K562 (cell line): ENCODE measurements around the gene HINT2. TPM values are rescaled to one million over a fixed set of nuclear protein-coding genes. Genes with fewer than 3 reads are reported as not detected.

ENCODE experiments used
- BCL6 ChIP-seq: fragments of 250-450 bp; sonication (Bioruptor Pico); IDR thresholded peaks from 2 replicates; pipeline ENCODE4 v1.4.0; 2020
- CBFA2T3 ChIP-seq: fragments of 450-650 bp; IDR thresholded peaks from 2 replicates; pipeline ENCODE4 v1.6.1; 2017
- DDX20 ChIP-seq: fragments of 450-650 bp; IDR thresholded peaks from 2 replicates; pipeline ENCODE4 v1.6.1; 2016; ENCODE audit warnings: missing genetic modification characterization, low read depth, mild to moderate bottlenecking, missing compliant biosample characterization, moderate library complexity
- ID3 ChIP-seq, 2 experiments: fragments of 250-450 bp in 1 of 2; fragments of 450-650 bp in 1 of 2; sonication (Bioruptor Pico) in 1 of 2; IDR thresholded peaks; 2 replicates each; pipeline versions ENCODE4 v1.6.1 to v1.8.0; 2016 to 2021; ENCODE audit warnings: mild to moderate bottlenecking in 2 of 2, moderate library complexity in 2 of 2, missing compliant biosample characterization in 1 of 2, missing genetic modification characterization in 1 of 2
- JUND ChIP-seq, 2 experiments: IDR thresholded peaks; 2 replicates in 1 of 2; 3 replicates in 1 of 2; pipeline ENCODE4 v1.6.1; 2011; ENCODE audit warnings: borderline replicate concordance in 2 of 2, low read depth in 2 of 2, low read length in 2 of 2, improper control_type of control experiment in 1 of 2, missing biosample characterization in 1 of 2, missing genetic modification characterization in 1 of 2, missing genetic modification reagents in 1 of 2
- MBD2 ChIP-seq: sonication (generic); IDR thresholded peaks from 2 replicates; pipeline ENCODE4 v1.6.1; 2016; ENCODE audit warnings: low read depth, borderline replicate concordance
- NBN ChIP-seq: fragments of 450-650 bp; IDR thresholded peaks from 2 replicates; pipeline ENCODE4 v1.6.1; 2016; ENCODE audit warnings: low read depth, mild to moderate bottlenecking
- NCOR1 ChIP-seq: fragments of 450-650 bp; IDR thresholded peaks from 2 replicates; pipeline ENCODE4 v1.6.1; 2016; ENCODE audit warnings: mild to moderate bottlenecking, moderate library complexity
- NFRKB ChIP-seq: fragments of 450-650 bp; IDR thresholded peaks from 2 replicates; pipeline ENCODE4 v1.6.1; 2016; ENCODE audit warnings: low read depth
- POLR2AphosphoS5 ChIP-seq: IDR thresholded peaks from 2 replicates; pipeline ENCODE4 v1.6.1; 2011; ENCODE audit warnings: mild to moderate bottlenecking, low read depth, low read length, moderate library complexity; ENCODE audit not compliant: control insufficient read depth, insufficient read depth
- SMARCB1 ChIP-seq: IDR thresholded peaks from 2 replicates; pipeline ENCODE4 v1.6.1; 2011; ENCODE audit warnings: improper control_type of control experiment, low read depth; ENCODE audit not compliant: insufficient read length
- TEAD4 ChIP-seq, 2 experiments: sonication (generic) in 1 of 2; formaldehyde crosslinking in 1 of 2; IDR thresholded peaks; 2 replicates each; pipeline versions ENCODE4 v1.6.1 to v1.8.0; 2012 to 2022; ENCODE audit warnings: borderline replicate concordance in 1 of 2, inconsistent platforms in 1 of 2, low read length in 1 of 2, mild to moderate bottlenecking in 1 of 2, missing genetic modification reagents in 1 of 2
- UBTF ChIP-seq, 2 experiments: IDR thresholded peaks; 2 replicates each; pipeline ENCODE4 v1.6.1; 2012; ENCODE audit warnings: improper control_type of control experiment in 2 of 2, low read depth in 2 of 2, low read length in 2 of 2, borderline replicate concordance in 1 of 2
- ZHX1 ChIP-seq: fragments of 150-350 bp; conservative IDR thresholded peaks from 2 replicates; pipeline ENCODE4 v1.6.1; 2014; ENCODE audit warnings: low read length
- ZKSCAN1 ChIP-seq: fragments of 150-350 bp; IDR thresholded peaks from 2 replicates; pipeline ENCODE4 v1.6.1; 2016; ENCODE audit warnings: low read depth, low read length
- ZNF239 ChIP-seq: fragments of 250-450 bp; sonication (Bioruptor Pico); IDR thresholded peaks from 2 replicates; pipeline ENCODE4 v1.4.0; 2020; ENCODE audit warnings: mild to moderate bottlenecking
- ZNF354B ChIP-seq: fragments of 250-450 bp; sonication (Bioruptor Pico); IDR thresholded peaks from 2 replicates; pipeline ENCODE4 v1.4.0; 2020
- polyA plus RNA-seq, 8 experiments: library from polyadenylated mRNA; depleted of rRNA in 4 of 8; stranded (reverse) in 5 of 8; unstranded in 3 of 8; fragments of >200 nt; fragmentation: Nextera tagmentation in 2 of 8; fragmentation: Illumina TruSeq in 1 of 8; extraction: Ambion mirVana in 2 of 8; extraction: Trizol in 1 of 8; gene quantifications; 2 replicates each; pipeline versions ENCODE4 v1.2.1 to v1.2.3, GENCODE V29; 2011 to 2014; ENCODE audit warnings: inconsistent platforms in 1 of 8, missing spikeins in 1 of 8
- total RNA-seq, 7 experiments: library from RNA; depleted of rRNA in 6 of 7; stranded (reverse); fragments of >200 nt in 6 of 7; fragmentation: Illumina TruSeq in 2 of 7; extraction: Trizol in 2 of 7; gene quantifications; 2 replicates each; pipeline versions ENCODE4 v1.2.1 to v1.2.3, GENCODE V29; 2011 to 2021; ENCODE audit warnings: low replicate concordance in 1 of 7

The HINT2 gene
- total and polyA plus RNA-seq, 9 of the 15 experiments (the other 6 are each of a cell fraction or from before 2014, with no cell fraction given), result 5.6 to 44.1 (median 27.9) TPM

GRCh38 chr9:35801328-35802128, 13.3 kb downstream of the HINT2 start (continued):
- no peak for TF ChIP-seq NBN
- TF ChIP-seq NCOR1, result peak; percentile 75
- TF ChIP-seq UBTF (IDR thresholded peaks at IDR 0.05; ENCODE audit: borderline replicate concordance in 1 of 2, low read depth in 2 of 2, low read length in 2 of 2), result peak; percentile 68 to 97; a peak in 3 of 4 replicates
- TF ChIP-seq BCL6 (CRISPR knock-in tag), result no peak
- peak; percentile 89 for TF ChIP-seq CBFA2T3
- peak; percentile 70 for TF ChIP-seq SMARCB1
- TF ChIP-seq ZHX1, result no peak
- no peak for TF ChIP-seq NFRKB
- TF ChIP-seq ID3 (CRISPR knock-in tag; IDR thresholded peaks at IDR 0.05), result no peak
- no peak for TF ChIP-seq ID3 (tag; IDR thresholded peaks at IDR 0.05)
- peak; percentile 71 for TF ChIP-seq TEAD4 (IDR thresholded peaks at IDR 0.05; ENCODE audit: low read length)
- no peak for TF ChIP-seq TEAD4 (CRISPR knock-in tag; IDR thresholded peaks at IDR 0.05; ENCODE audit: borderline replicate concordance)
- peak; percentile 42; the same call in 1 of the 2 replicates for TF ChIP-seq POLR2AphosphoS5
- no peak for TF ChIP-seq DDX20 (tag)
- TF ChIP-seq MBD2, result no peak
- no peak for TF ChIP-seq ZNF354B (CRISPR knock-in tag)
- TF ChIP-seq ZNF239 (CRISPR knock-in tag), result no peak
- TF ChIP-seq JUND (IDR thresholded peaks at IDR 0.05; ENCODE audit: borderline replicate concordance, low read depth, low read length), result 0 out of 2 replicates have a peak, but pooled peaks have one; percentile 7
- no peak; the same call in 2 of the 3 replicates for TF ChIP-seq JUND (tag; IDR thresholded peaks at IDR 0.05; ENCODE audit: borderline replicate concordance, low read depth, low read length)
- 0 out of 2 replicates have a peak, but pooled peaks have one; percentile 24 for TF ChIP-seq ZKSCAN1
